GM21528 (cell line): ENCODE results near the gene OPCML.

ENCODE experiments used
- ATAC-seq: cut with Tn5 transposase; IDR thresholded peaks from one replicate; pipeline ENCODE4 v1.9.1; 2021; ENCODE audit warnings: mild to moderate bottlenecking, moderate library complexity; ENCODE audit not compliant: unreplicated experiment, low FRiP score

Gene OPCML

GRCh38 chr11:133104009-133104744 is 428.1 kb downstream of the OPCML start:
- ATAC-seq: no peak

- no peak for ATAC-seq
Observed at GRCh38 chr11:133096981-133097380, 435.3 kb downstream of the OPCML start.

- no peak for ATAC-seq
Observed at GRCh38 chr11:133086518-133086917, 445.8 kb downstream of the OPCML start.

- peak; percentile 91 for ATAC-seq
Observed at GRCh38 chr11:133082841-133083488, 449.3 kb downstream of the OPCML start.

- ATAC-seq: no peak
Observed at GRCh38 chr11:133082453-133082781, 449.9 kb downstream of the OPCML start.

- ATAC-seq: no peak
Observed at GRCh38 chr11:133081730-133082452, 450.4 kb downstream of the OPCML start.

GRCh38 chr11:133081020-133081419 is 451.3 kb downstream of the OPCML start:
- ATAC-seq: no peak

GRCh38 chr11:133078591-133079404 is 453.5 kb downstream of the OPCML start:
- peak; percentile 55 for ATAC-seq

GRCh38 chr11:133078012-133078411 is 454.3 kb downstream of the OPCML start:
- ATAC-seq: no peak

GRCh38 chr11:133075351-133075750 is 456.9 kb downstream of the OPCML start:
- no peak for ATAC-seq

GRCh38 chr11:133072858-133073582 is 459.3 kb downstream of the OPCML start:
- no peak for ATAC-seq

GRCh38 chr11:133072378-133072777 is 459.9 kb downstream of the OPCML start:
- no peak for ATAC-seq

- no peak for ATAC-seq
Observed at GRCh38 chr11:133070791-133071190, 461.5 kb downstream of the OPCML start.

- no peak for ATAC-seq
Observed at GRCh38 chr11:133070021-133070713, 462.1 kb downstream of the OPCML start.

GRCh38 chr11:133065847-133066485 is 466.3 kb downstream of the OPCML start:
- no peak for ATAC-seq

- ATAC-seq: no peak
Observed at GRCh38 chr11:133064961-133065360, 467.3 kb downstream of the OPCML start.

GRCh38 chr11:133064152-133064877 is 468.0 kb downstream of the OPCML start:
- no peak for ATAC-seq

GRCh38 chr11:133058501-133058900 is 473.8 kb downstream of the OPCML start:
- ATAC-seq: no peak
